ENCODE data around the gene THAP7. TPM values are rescaled to one million over a fixed set of nuclear protein-coding genes. Genes with fewer than 3 reads are reported as not detected.

The THAP7 gene
- total RNA-seq, 1 experiment from 2014 or later = 23.5 TPM

- POLR2A ChIA-PET = no interaction called here
- in situ Hi-C loops (cut with HindIII; ENCODE audit: low pct_unique_long_range_greater_than_20kb, low sequenced_read_pairs) (no loop called here), intact Hi-C loops (cut with micrococcal nuclease; ENCODE audit: unreplicated experiment) (no loop called here)
- H3K4me1 ChIP-seq (ENCODE audit: control insufficient read depth, insufficient read depth, low read length) = no peaks in the 10 kb centered on the region
- H3K27ac ChIP-seq (ENCODE audit: low read length) = no peak overlapping the region
- ATAC-seq (no peak), DNase-seq (ENCODE audit: low read depth, low spot score) (no peak)
- H3K36me3 ChIP-seq (ENCODE audit: control insufficient read depth, insufficient read depth, low read length) = no peaks in the 10 kb centered on the region
- TF ChIP-seq POLR2AphosphoS5 (IDR thresholded peaks at IDR 0.05; ENCODE audit: low read depth, low read length) (no peak), TCF7L2 (IDR thresholded peaks at IDR 0.05; ENCODE audit: low read depth, low read length) (no peak), REST (IDR thresholded peaks at IDR 0.05; ENCODE audit: insufficient read depth in 1 of 2, low read depth in 2 of 2, low read length in 1 of 2) (no peak), SIN3A (IDR thresholded peaks at IDR 0.05; ENCODE audit: borderline replicate concordance, insufficient read depth, low read depth, low read length) (no peak), CTCF (IDR thresholded peaks at IDR 0.05) (no peak)
- CTCF ChIA-PET = no interaction called here
- no TSS peak for BruUV-seq (replicated peaks)
- no peaks in the 10 kb centered on the region for H3K9me3 ChIP-seq (ENCODE audit: control insufficient read depth, insufficient read depth, low read depth, low read length)
- H3K4me3 ChIP-seq (ENCODE audit: low read depth in 2 of 2, low read length in 2 of 2) = no peak overlapping the region
- H3K27me3 ChIP-seq (ENCODE audit: control insufficient read depth, insufficient read depth, low read length) = no peaks in the 10 kb centered on the region
Measured at GRCh38 chr22:21030621-21031544, 29.0 kb upstream of the THAP7 start.

- in situ Hi-C loops (cut with HindIII; ENCODE audit: low pct_unique_long_range_greater_than_20kb, low sequenced_read_pairs) (no loop called here), intact Hi-C loops (cut with micrococcal nuclease; ENCODE audit: unreplicated experiment) (no loop called here)
- BruUV-seq (replicated peaks) = no TSS peak
- CTCF ChIA-PET = no interaction called here
- POLR2A ChIA-PET = no interaction called here
- Histone ChIP-seq H3K9me3 (ENCODE audit: control insufficient read depth, insufficient read depth, low read depth, low read length) (no peaks in the 10 kb centered on the region), H3K27me3 (ENCODE audit: control insufficient read depth, insufficient read depth, low read length) (no peaks in the 10 kb centered on the region), H3K4me1 (ENCODE audit: control insufficient read depth, insufficient read depth, low read length) (no peaks in the 10 kb centered on the region), H3K27ac (ENCODE audit: low read length) (no peak overlapping the region), H3K36me3 (ENCODE audit: control insufficient read depth, insufficient read depth, low read length) (no peaks in the 10 kb centered on the region), H3K4me3 (ENCODE audit: low read depth in 2 of 2, low read length in 2 of 2) (no peak overlapping the region)
- ATAC-seq = no peak
- TF ChIP-seq TCF7L2 (IDR thresholded peaks at IDR 0.05; ENCODE audit: low read depth, low read length) (no peak), POLR2AphosphoS5 (IDR thresholded peaks at IDR 0.05; ENCODE audit: low read depth, low read length) (no peak), REST (IDR thresholded peaks at IDR 0.05; ENCODE audit: insufficient read depth in 1 of 2, low read depth in 2 of 2, low read length in 1 of 2) (no peak), CTCF (IDR thresholded peaks at IDR 0.05) (no peak), SIN3A (IDR thresholded peaks at IDR 0.05; ENCODE audit: borderline replicate concordance, insufficient read depth, low read depth, low read length) (no peak)
- no peak for DNase-seq (ENCODE audit: low read depth, low spot score)
Measured at GRCh38 chr22:21030032-21030431, 28.1 kb upstream of the THAP7 start.

All from Panc1 (cell line).